ENCODE data around the gene HP1BP3.
"Not testable (repeated sequence)": the region's sequence is repeated elsewhere in the genome, so short reads cannot be mapped to it uniquely, and the experiment has no call there.

The HP1BP3 gene

DNA sequence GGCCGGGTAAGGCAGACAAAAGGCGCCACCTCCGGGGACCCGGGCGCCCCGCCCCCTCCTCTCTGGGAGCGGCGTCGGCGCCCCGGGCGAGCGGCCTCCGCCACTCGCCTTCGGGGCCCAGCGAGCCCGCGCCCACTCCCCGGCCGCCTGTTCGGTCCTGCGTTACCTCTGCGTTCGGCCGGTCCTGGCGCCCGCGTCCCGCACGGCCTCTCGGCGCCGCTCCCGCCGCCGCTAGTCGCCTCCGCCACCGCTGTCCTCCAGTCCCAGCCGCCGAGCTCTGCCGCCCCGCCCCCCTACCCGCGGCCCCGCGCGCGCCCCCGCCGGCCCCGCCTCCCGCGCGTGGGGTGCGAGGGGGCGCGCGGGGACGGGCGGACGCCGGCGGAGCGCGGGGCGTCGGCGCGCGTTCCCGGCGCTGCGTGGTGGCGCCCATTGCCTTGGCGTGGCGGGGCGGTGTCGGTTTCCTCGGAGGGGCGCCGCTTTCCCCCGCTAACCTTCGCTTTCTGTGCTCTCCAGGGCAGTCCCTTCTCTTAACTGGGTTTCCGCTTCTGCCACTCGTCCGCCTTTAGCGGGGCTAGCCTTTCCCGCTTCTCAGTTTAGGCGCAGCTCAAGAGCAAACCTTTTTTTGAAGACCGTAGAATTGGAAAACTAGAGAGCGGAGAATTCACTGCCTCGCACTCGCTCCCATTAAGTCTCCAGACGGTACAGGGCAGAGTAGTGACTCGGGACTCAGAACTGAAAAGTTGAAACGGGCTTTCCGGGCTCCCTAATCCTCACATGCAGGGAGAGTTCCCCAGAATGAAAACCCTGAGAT is at the start of gene HP1BP3:
TSS of gene HP1BP3 (minus strand) at position 279 of the 811 bp plus-strand sequence. CDS start 6,867 bp downstream, outside the sequence.
- peak; percentile 90 for DNase-seq

GRCh38 chr1:20836230-20836629 is 49.1 kb upstream of the HP1BP3 start:
- no peak for DNase-seq

- DNase-seq = no peak
Measured at GRCh38 chr1:20834780-20835179, 47.7 kb upstream of the HP1BP3 start.

DNA sequence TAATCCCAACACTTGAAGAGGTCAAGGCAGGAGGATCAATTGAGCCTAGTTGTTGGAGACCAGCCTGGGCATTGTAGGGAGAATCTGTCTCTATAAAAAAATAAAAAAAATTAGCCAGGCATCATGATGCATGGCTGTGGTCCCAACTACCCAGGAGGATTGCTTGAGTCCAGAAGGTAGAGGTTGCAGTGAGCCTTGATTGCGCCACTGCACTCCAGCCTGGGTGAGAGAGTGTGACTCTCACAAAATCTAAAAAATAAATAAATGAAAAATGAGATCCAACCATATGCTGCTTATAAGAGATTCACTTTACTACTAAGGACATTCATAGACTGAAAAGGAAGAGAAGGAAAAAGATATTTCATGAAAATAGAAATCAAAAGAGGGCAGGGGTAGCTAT is 47.1 kb upstream of the HP1BP3 start:
- no peak for DNase-seq

GRCh38 chr1:20830378-20830777 is 43.3 kb upstream of the HP1BP3 start:
- DNase-seq = no peak

DNA sequence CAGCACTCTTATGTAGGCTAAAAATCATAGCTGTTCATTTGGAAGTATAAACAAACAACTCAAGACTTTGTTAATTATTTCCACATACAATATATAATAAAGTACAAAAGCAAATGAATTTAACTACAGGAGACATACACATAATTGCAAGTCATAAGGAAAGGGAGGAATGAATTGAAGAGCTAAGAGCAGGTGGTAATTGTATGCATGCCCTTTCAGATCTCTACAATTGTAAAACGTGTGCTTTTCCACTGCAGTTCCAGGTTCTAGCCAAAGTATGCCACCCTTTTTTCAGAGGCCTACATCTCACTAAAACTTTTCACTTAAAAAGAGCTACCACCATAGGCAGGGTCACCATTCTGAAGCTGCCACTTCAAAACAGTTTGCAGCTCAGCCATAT is 42.8 kb upstream of the HP1BP3 start:
- DNase-seq = no peak

DNA sequence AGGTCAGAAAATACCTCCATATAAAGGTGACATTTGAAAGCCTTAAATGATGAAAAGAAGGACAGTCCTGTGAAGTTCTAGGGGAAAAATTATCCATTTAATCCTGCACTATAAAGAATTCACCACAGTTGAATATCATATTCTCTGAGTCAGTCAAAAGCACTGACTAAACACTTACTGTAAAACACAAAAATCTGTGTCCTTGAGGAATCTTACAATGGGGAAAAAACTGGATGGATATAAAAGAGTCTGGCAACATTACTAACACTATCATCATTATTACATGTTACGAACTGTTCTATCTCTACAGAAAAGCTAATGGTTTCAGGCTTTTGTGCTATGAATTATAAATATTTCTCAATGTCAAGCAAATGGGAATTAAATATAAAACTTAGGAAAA is 42.4 kb upstream of the HP1BP3 start:
- DNase-seq = no peak

- DNase-seq = no peak
Measured at GRCh38 chr1:20823845-20824244, 36.7 kb upstream of the HP1BP3 start.

DNA sequence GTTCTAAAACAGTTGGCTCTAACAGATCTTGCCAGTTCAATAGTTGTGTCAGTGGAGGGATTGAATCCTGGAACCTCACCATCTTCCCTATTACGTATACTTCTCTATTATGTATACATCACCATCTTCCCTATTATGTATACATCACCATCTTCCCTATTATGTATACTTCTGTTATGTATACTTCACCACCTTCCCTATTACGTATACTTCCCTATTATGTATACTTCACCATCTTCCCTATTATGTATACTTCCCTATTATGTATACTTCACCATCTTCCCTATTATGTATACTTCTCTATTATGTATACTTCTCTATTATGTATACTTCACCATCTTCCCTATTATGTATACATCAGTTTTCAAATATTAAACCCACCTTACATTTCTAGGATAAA is 34.4 kb upstream of the HP1BP3 start:
- no peak for DNase-seq

DNA sequence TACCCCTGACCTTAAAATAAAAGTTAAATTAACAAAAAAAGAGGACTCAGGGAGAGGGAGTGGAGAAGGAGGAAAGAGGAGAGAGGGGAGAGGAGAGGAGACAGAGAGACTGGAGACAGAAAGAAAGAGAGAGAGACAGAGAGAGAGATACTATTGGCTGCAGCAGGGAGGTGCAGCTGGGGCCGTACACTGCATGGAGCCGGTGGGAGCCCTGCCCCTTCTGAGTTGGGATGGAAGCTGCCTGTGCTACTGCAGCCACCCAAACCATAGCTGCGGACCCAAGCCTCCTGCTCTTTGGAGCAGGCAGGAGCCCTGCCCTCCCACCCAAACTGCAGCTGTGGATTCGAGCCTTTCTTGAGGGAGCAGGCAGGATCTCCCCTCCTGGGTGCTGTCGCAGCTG is 32.7 kb upstream of the HP1BP3 start:
- DNase-seq = no peak

DNA sequence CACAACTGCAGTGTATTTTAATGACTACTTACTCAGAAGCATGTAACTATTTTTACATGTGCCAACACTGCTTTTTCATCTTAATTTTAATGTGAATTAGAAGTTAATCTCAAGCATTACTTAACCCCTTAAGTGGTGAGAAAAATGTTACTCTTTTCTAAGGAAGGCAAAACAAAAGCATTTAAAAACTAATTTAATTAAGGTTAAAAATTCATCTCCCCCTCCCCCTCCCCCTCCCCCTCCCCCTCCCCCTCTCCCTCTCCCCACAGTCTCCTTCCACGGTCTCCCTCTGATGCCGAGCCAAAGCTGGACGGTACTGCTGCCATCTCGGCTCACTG is 27.4 kb upstream of the HP1BP3 start:
- DNase-seq = no peak

- DNase-seq = no peak
Measured at GRCh38 chr1:20811916-20812315, 24.8 kb upstream of the HP1BP3 start.

- no peak for DNase-seq
Measured at GRCh38 chr1:20793236-20793635, 6.1 kb upstream of the HP1BP3 start.

- DNase-seq = no peak
Measured at GRCh38 chr1:20792196-20792595, 5.1 kb upstream of the HP1BP3 start.

GRCh38 chr1:20790785-20791184 is 3.7 kb upstream of the HP1BP3 start:
- DNase-seq = no peak

- DNase-seq = not testable (repeated sequence)
Measured at GRCh38 chr1:20789598-20789997, 2.5 kb upstream of the HP1BP3 start.

DNA sequence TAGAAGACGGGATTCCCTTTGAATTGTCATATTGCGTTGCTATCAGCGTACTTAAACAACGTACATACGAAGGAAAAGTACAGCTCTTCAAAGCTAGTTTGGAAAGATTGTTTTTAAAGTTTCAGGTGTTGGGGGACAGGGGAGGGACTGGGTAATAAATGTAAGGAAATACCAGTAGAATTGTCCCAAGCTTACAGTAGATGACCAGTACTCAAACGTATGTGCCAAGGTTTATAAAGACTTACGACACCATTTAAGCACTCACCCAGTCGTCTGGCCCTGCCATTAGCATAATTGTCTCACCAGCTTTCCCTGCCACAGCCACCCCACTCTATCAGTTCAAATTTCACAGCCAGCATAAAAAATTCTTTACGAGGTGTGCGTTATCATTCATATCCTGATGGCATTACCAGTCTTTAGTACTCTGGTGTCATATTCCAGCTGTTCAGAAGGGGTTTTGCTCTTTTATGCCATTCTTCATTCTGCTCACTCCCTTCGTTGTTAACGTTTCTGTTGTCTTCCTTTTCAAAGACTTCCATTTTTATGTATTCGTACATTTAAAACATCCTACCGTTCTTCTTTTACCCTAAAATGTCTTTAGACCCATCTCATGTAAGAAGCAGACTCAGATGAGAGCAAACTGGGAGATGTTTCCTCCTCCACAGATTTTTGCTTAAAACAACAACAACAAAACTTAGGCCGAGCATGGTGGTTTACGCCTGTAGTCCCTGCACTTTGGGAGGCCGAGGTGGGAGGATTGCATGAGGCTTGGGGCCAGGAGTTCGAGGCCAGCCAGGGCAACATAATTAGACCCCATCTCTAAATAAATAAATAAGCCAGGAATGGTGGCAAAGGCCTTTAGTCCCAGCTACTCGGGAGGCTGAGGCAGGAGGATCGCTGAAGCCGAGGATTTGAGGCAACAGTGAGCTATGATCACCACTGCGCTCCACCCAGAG is 1.0 kb upstream of the HP1BP3 start:
- no peak for DNase-seq

DNA sequence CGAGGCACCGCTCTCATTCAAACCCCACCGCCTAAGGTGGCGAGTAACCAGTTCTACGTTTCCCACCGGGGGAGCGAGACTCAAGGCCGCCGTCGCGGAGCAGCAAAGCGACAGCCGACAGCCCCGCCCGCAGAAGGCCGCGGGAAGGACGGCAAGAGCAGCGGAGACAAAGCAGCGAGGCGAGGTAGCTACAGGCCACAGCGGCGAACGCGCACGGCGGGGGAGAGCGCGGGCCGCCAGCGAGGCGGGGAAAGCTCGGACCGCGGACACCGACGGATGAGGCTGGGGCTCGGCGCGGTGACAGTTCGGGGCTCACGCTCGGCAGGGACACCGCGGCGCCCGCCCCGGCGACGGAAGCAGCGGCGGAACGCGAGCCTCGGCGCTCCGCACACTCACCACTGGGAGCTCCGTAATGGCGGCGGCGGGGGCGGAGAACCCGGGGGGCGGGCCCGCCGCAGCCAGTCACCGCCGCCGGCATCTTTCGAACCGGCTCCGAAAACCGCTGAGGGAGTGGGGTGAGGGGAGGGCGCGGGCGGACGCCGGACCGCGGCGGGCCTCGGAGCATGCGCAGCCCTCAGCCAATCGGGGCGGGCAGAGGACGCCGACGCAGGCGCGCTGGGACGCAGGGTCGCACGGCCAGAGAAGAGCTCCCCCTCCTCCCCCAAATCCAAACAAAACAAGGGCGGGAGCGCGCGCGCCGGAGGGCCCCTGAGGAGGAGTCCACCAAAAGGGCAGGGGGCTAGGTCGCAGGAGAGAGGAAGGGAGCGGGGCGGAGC is 666 bp downstream of the HP1BP3 start:
- peak; percentile 97 for DNase-seq

DNA sequence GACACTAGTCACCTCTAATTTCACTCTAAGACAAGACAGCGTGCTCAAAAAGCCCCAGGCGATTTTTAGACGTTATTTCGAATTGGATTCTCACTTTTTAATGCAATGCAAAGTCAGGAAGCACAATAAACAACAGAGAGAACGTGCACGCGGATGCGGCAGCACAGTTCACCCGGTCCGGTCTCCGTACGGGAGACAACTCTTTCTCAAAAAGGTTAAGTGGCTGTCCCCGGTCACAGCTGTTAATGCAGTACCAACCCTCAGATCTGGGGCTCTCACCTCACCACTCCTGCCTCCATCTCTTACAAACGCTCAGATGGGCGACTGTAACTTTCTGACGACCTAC is 1.2 kb downstream of the HP1BP3 start:
- no peak for DNase-seq

DNA sequence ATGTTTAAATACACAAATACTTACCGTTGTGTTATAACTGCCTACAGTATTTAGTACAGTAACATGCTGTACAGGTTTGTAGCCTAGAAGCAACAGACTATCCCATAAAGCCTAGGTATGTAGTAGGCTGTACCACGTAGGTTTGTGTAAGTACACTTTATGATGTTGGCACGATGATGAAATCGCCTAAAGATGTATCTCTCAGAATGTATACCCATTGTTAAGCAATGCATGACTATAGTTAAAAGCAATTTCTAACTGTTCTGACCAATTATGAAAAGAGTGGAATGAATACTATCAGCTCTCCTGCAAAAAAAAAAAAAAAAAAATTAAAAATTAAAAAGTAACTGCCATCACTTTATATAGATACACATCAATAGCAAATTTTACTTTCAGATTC is 11.4 kb downstream of the HP1BP3 start:
- DNase-seq = no peak

DNA sequence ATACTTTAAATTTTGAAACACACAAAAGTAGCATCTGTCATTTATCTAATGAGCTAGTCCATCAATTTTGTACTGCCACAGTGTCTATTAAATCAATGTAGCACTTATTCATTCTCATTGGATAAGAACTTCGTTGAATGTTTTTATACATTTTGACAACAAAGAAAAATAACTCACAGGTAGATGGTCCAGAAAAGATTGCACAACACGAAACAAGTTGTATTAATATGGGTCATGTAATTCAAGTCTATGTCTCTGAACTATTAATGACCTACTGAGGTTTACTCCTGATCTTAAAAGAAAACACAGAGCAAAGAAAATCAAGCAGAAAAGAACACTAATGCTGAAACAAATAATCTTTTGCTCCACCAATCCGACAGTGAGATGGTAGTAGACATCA is 15.3 kb downstream of the HP1BP3 start:
- DNase-seq = no peak

GRCh38 chr1:20770314-20771087 is 16.6 kb downstream of the HP1BP3 start:
- no peak for DNase-seq

- DNase-seq = no peak
Measured at GRCh38 chr1:20767271-20767670, 19.8 kb downstream of the HP1BP3 start.

All from CD4-positive, alpha-beta T cell treated with Interleukin-21 for 1 hour (primary cell).